GM18867 (cell line): Measurements from ENCODE around the gene TEF.
"Not testable (repeated sequence)": the region's sequence is repeated elsewhere in the genome, so short reads cannot be mapped to it uniquely, and the experiment has no call there.

ENCODE experiments used
- ATAC-seq: cut with Tn5 transposase; IDR thresholded peaks from one replicate; pipeline ENCODE4 v1.9.1; 2021; ENCODE audit warnings: mild to moderate bottlenecking, moderate library complexity; ENCODE audit not compliant: unreplicated experiment

Gene TEF

DNA sequence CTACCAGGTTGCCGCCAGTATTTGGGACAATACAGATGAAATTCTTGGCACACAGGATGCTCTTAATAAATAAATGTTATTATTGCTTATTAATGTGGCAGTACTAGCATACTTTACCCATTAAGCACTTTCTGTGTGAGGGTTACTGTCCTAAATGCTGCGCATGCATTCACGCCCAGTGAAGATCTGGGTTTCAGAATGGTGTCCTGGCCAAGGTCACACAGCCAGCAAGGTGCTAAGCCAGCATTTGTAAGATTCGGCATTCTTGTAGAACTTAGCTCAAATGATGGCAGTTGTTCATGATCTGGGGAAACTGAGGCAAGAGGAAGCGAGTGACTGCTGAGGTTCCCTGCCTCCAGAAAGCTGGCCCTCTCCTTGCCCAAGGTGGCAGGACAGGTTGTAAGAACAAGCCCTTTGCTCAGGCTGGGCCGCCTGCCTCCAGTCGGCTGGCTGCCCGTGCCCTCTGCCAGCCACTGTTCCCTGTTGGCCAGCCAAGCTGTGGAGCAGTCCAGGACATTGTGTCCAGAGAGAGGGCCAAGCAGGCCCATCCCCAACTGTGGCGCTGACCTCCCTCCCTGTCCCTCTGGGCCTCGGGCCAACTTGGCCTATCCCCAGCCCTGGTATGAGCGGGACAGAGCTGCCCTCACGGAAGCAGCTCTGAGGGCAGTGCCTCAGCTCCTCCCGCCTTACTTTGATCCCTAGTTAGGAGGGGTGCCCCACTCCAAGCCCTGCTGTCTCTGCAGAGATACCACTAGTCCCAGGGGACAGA, 36.1 kb downstream of the TEF start:
- no peak for ATAC-seq

DNA sequence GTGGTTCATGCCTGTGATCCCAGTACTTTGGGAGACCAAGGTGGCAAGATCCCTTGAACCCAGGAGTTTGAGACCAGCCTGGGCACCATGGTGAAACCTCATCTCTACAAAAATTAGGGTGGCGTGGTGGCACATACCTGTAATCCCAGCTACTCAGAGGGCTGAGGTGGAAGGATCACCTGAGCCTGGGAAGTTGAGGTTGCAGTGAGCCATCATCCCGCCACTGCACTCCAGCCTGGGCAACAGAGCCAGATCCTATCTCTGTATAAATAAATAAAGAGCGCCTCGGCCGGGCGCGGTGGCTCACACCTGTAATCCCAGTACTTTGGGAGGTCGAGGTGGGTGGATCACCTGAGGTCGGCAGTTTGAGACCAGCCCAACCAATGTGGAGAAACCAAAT, 37.0 kb downstream of the TEF start:
- ATAC-seq: no peak

DNA sequence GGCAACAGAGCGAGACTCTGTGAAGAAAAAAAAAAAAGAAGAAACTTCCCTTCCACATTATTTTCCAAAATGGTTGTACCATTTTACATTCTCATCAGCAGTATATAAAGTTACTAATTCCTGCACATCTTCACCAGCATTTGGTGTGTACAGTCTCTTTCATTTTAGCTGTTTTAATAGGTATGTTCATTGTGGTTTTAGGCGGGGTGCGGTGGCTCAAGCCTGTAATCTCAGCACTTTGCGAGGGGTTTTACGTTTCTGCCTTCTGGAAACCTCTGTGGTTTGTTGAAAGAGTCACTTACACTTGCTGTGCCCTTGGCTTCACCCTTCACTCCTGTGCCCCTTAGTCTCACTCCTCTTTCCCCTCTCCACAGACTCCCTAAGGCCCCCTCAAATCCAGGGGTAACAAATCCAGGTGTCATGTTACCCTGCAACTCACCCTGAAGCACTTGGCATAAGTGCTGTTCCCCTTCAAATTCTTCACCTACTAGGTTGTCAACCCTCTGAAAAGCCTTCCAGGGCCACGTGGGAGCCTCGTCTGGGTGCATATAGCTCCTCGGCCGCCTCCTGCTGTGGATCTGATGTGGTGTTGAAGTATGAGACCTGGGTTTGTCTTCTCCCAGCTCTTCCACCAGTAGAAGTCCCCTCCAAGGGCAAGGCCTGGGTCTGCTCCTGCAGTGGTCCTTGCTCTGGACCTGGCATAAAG, 44.1 kb downstream of the TEF start:
- ATAC-seq: no peak

DNA sequence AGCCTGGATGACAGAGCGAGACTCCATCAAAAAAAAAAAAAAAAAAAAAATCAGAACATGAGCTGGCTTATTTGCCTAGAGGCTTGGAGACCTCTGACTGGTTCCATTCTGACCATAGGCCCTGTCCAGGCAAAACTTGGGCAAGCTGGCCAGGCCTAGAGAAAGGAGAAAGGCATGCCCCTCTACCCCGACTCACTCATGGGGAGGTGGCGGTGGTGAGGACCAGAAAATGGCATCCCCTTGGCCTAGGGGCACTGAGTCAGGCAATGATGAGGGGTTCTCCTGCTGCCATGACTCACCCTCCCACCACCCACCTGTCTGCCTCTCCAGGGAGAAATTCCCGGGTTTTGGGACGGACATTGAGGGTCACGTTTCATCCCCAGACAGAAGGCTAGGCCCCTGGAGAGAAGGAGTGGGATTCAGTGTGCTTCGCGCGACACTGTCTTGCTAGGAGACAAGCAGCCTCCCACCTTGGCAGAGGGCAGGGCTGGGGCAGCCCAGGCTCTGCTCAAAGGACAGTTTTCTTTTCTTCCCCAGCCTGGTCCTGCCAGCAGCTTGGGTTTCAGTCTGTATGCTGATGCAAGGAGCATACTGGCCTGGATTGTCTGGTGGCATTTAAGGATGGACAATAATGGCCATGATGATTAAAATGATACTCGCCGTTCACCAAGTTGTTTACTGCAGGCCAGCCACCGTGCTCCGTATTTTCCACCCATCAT, 47.6 kb downstream of the TEF start:
- no peak for ATAC-seq

DNA sequence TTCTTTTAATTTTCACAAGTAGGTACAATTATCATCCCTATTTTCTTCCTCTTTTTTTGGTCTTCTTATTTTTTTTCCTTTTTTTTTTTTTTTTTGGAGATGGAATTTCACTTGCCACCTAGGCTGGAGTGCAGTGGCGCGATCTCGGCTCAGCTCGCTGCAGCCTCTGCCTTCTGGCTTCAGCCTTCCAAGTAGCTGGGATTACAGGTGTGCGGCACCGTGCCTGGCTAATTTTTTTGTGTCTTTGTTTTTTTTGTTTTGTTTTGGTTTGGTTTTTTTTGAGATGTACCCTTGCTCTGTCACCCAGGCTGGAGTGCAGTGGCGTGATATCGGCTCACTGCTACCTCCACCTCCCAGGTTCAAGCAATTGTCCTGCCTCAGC, 48.2 kb downstream of the TEF start:
- no peak for ATAC-seq

DNA sequence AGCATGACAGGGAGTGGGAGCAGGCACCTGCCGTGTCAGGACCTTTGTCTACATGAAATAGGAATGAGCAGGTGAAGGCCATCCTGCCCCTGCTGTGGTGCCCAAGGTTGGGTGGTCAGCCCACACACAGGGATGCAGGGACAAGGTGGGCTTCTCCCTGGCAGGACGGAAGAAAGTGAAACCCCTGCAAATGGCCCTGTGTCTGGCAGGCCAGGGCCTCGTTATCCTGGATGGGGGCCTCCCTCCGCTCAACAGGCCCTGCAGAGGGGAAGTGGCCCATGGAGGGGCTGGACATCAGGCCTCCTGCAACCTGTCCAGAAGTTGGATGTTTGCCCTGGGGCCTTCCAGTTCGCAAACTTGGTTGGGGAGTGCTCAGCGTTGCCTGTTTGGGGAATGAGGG, 49.9 kb downstream of the TEF start:
- ATAC-seq: no peak

DNA sequence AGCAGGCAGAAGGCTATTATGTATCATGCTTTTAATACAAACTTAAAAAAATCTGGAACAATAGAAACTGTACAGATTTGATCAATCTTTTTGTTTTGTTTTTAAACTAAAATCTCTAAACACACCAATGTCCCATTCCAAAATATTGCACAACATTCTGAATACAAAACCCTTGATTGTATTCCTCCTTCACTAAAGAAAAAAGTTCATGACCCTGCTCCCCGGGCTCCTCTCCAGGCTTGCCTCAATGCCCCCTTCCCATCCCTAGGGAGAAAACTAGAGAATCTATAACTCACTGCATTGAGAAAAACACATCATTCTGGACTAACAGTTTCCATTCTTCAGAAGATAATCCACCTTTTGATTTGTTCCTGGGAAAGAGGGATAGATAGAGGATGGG, 51.7 kb downstream of the TEF start:
- not testable (repeated sequence) for ATAC-seq

DNA sequence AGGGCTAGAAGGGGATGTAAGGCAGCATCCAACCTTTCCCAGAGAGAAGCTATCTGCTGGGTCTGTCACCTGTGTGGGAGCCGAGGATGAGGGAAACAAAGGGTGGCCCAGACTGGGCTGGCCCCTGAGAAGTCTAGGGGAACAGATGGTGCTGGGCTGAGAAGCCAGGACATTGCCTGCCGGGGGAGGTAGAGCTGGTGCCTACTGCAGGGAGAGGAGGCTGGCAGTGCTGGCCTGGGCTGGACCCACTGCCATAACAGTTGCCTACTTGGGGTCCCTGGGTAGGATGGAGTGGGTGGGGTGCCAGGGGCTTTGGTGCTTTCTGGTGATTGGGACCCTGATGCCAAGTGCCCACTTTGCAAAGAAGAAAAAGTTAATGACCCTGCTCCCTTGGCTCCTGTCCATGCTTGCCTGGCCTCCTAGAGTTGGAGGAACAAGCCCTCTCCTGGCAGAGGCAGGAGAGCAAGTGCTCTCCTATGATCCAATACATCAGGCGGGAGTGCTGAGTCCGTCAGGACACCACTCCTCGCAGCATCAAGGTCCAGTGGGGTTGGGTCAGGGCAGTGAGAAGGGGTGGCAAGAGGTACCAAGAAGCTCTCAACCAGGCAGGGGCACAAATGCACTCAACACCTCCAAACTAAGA, 52.7 kb downstream of the TEF start:
- ATAC-seq: not testable (repeated sequence)

DNA sequence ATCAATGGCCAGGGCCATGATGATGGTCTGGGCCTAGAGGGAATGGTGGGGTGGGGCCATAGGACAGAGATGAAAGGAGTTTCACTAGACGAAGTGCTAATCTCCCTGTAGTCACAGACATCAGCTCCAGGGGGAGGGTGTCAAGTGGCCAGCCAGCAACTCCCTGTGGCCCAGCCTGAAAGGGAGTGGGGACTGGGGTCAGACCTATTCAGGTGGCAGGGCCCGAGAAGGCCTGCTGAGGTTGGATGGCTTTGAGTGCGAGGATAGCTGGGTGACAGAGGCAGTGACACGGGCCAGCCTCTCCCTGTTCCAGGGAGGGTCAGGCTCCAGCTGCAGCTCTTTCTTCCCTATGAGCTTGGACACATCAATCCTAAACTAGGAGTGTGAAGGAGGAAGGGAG, 53.8 kb downstream of the TEF start:
- no peak for ATAC-seq

DNA sequence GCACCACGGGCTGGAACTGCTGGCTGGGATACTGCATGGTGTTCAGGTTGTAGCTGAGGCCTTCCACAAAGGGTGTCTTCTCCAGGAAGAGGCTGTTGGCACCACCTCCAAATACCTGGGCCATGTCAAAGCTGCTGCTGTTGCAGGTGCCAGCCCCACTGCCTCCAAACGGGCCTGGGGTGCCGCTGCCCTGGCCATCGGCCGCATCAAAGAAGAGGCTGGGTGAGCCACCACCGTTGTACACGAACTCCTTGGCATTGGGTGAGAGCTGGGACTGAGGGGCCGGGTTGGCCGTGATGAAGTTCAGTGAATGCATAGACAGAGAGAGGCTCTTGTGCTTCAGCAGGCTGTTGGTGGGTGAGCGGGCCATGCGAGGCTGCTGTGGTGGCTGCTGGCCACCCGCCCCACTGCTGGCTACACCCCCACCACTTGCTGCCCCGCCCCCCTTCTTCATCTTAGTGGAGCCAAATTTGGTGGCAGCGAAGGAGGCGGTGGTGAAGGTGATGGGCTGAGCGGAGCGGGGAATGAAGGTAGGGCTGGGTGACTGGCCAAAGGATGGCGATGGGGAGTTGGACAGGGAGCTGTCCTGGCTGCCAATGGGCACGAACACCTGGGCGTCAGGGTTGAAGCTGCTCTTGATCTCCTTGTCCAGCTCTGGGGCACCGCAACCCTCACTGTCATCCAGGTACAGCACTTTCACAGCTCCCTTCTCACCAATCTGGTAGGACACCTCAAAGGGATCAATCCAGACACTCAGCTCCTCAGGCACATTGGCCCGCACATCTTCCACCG, 54.8 kb downstream of the TEF start:
- ATAC-seq: no peak

DNA sequence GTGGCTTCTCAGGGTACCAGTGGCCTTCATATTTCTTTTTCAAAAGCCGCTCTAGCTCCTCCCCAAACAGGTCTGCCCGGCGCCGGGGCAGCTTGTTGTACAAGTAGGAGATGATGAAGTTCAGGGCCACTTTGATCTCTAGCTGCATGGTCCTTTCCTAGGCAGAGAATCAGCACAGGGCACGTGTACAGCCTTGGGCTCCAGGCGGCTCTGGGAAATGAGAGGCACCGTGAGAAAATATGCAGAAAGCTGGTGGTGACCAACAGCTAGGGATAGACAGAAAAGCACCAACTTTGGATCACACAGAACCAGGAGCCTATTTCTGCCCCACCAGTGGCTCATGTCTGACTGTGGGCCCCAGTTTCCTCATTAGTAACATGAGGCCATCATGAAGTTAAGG, 55.5 kb downstream of the TEF start:
- no peak for ATAC-seq

DNA sequence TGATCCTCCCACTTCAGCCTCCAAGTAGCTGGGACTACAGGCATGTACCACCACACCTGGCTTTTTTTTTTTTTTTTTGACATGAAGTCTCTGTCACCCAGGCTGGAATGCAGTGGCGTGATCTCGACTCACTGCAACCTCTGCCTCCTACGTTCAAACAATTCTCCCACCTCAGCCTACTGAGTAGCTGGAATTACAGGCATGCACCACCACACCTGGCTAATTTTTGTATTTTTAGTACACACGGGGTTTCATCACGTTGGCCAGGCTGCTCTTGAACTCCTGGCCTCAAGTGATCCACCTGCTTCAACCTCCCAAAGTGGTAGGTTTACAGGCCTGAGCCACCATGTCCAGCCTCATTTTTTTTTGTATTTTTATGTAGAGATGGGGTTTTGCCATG, 58.8 kb downstream of the TEF start:
- not testable (repeated sequence) for ATAC-seq

DNA sequence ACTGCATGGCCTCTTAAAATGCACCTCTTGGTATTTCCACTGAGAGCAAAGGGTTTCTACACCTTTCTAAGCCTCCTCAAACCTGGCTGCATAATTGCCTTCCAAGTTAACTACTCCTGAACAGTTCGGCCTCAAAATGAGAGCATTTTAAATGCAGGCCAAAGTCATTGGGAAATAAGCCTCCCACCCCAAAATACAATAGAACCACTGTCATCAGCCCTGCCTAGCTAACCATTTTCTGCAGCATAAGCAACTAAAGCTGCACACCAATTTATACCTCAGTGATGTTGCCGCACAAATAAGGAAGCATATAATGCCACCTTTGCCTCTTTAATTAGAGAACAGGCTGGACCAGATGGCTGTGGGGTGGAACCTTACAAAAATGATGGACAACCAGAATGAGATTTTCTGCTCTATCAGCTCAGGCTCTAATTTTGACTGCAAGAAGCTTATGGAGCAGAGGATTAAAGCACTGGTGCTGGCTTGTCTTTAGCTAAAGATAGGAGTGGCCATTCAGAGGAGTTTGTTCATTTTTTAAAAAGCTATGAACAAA, 60.6 kb downstream of the TEF start:
- ATAC-seq: no peak

DNA sequence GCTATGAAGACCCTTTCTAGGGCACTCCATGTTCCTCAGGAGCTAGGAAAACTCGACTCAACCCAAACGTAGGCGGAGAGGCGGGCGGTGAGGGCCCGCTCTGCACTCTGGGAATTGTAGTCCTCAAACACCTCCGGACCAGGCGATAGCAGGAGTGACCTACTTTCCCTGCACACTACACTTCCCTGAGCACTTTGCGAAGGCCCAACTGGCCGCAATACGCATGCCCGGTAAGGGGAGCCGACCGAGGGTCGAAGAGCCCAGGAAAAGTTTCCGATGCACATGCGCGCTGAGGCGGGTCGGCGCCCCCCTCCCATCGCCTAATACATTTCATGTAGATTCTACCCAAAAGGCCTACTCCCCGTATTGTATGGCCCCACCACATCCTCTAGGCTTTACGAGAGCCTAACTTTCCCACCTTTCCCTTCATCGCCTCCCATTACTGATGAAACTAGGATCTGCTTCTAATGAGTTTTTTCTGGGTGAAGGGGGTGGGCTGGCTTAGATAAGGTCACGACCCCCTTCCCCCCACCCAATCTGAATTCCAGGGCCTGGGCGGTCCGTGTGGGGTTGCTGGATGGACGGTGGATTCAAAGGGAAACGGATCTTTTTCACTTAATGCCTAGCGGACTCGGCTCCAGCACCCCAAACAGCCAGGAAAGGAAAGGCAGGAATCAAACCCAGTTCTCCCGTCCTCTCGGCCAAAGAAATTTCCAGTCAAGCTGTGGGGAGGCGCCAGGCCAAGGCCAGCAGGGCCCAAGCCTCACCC, 62.8 kb downstream of the TEF start:
- ATAC-seq: peak; percentile 46

DNA sequence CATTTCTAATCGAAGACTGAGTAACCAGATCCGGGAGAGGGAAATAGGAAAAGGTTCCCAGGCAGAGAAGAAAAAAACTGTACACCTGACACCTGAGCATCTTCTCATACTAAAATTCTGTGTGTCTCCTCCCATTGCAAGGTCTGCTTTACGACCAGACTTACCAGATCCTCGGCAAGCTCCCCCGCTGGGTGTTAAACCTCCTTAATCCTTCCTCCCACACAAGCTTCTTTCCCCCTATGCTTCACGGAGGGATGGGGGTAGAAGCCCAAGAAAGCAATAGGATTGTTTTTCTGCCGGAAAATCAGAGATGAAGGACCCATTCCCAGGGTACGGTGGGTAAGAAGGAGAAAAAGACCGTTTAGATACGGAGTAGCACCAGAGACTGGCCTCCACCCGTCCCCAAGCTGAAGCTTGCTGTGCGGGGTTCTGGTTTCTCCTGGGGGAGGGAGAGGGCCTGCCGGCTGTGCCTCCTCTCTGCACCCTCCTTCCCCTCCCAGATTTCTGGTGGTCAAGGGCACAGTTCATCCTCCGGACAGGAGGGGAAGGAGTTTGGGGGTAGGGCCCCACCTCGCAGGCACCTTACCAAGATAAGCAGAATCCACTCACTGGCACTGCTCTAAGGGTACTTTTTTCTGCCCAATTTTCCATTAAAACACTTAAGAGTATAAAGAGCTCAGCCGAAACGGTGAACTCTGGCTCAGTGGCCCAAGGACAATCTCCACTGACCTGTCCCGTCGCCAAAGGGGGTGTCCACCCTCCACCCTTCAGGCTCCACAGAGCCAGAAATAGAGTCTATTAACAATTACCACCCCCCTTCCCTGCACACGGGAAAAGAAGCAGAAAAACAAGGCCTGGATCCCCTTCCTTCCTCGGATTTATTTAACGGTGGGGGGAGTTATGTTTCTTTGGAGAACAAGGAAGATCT, 63.7 kb downstream of the TEF start:
- no peak for ATAC-seq

DNA sequence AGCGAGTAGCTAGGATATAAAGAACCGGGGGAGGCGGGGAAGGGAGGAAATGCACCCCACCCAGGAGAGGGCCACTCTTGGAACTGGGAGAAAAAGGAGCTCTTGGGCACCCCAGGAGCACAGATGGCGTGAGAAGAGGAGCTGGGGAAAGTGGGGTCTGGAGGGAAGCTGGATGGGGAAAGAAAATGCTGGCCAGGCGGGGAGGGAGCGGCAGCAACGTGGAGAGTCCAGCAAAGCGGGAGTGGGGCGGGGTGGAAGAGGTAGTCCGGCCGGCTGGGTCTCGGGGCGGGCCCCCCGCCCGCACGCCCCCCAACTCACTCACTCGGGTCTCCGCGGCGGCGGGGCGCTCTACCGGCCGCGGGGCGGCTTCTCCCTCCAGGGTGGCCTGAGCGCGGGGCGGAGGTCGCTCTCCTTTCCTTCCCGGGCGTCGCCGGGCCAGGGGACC, 64.3 kb downstream of the TEF start:
- no peak for ATAC-seq

DNA sequence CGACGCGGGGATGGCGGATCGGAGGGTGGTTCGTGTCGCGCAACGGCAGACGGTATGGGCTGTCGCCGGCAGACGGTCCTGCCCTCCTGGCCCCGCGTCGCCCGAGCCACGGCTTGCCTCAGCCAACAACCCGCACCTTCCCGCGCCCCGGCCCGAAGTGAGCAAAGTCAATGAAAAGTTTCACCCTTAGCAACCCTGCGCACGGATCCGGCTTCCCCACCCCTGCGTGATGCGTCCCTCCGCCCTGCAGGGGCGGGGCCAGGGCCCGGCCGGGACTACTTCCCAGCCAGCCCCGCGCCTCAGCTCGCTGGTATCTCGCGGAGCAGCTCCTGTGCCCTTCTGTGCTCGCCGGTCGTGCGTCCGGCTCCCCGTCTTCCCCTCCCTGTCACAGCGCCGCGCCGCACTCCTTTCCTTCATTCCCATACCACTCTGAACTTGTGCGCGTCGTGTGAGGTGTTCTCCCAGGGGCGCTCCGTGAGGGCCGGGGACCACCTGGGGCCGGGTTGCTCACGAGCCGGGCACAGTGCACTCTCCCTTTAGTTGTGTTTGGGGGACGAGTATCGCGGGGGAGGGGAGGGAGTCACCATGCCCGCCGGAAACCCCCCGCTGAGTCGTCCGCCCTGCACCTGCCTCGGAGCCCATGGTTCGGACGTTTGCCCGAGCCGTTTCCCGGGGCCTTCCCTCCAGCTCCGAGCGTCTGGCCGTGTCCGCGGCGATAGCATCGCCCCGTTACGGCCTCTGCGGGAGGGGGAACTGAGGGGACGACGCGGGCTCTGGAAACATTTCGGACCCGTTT, 65.1 kb downstream of the TEF start, which contains the start of gene TOB2:
TSS of gene TOB2 (minus strand) at position 163 of the 796 bp plus-strand sequence. CDS start 9,456 bp downstream, outside the sequence.
- ATAC-seq: peak; percentile 36
